ENCODE results near the gene C1orf146. TPM values are rescaled to one million over a fixed set of nuclear protein-coding genes. Genes with fewer than 3 reads are reported as not detected.

Gene C1orf146
- total RNA-seq, 2 donors from 2014 or later = not detected

GRCh38 chr1:92188436-92189255 is 29.1 kb upstream of the C1orf146 start:
- no peak overlapping the region for H3K27ac ChIP-seq
- H3K27me3 ChIP-seq (replicated peaks; ENCODE audit: insufficient read depth) = no peaks in the 10 kb centered on the region
- no peak for DNase-seq (ENCODE audit: low spot score)
- no peaks in the 10 kb centered on the region for H3K9me3 ChIP-seq
- no peak overlapping the region for H3K4me3 ChIP-seq
- ATAC-seq (ENCODE audit: insufficient number of reproducible peaks, low FRiP score, low read depth) = no peak
- H3K36me3 ChIP-seq = no peaks in the 10 kb centered on the region
- TF ChIP-seq, protein P1, sequence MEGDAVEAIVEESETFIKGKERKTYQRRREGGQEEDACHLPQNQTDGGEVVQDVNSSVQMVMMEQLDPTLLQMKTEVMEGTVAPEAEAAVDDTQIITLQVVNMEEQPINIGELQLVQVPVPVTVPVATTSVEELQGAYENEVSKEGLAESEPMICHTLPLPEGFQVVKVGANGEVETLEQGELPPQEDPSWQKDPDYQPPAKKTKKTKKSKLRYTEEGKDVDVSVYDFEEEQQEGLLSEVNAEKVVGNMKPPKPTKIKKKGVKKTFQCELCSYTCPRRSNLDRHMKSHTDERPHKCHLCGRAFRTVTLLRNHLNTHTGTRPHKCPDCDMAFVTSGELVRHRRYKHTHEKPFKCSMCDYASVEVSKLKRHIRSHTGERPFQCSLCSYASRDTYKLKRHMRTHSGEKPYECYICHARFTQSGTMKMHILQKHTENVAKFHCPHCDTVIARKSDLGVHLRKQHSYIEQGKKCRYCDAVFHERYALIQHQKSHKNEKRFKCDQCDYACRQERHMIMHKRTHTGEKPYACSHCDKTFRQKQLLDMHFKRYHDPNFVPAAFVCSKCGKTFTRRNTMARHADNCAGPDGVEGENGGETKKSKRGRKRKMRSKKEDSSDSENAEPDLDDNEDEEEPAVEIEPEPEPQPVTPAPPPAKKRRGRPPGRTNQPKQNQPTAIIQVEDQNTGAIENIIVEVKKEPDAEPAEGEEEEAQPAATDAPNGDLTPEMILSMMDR (IDR thresholded peaks at IDR 0.05) = no peak
- no peaks in the 10 kb centered on the region for H3K4me1 ChIP-seq (ENCODE audit: control insufficient read depth in 1 of 2, low read depth in 2 of 2)

GRCh38 chr1:92191726-92192125 is 26.0 kb upstream of the C1orf146 start:
- Histone ChIP-seq H3K27me3 (replicated peaks; ENCODE audit: insufficient read depth) (no peaks in the 10 kb centered on the region), H3K4me3 (no peak overlapping the region), H3K36me3 (no peaks in the 10 kb centered on the region), H3K9me3 (no peaks in the 10 kb centered on the region), H3K4me1 (ENCODE audit: control insufficient read depth in 1 of 2, low read depth in 2 of 2) (peaks cover 0 to 8% of the 10 kb centered on the region in 2 donors), H3K27ac (no peak overlapping the region)
- DNase-seq (ENCODE audit: low spot score) = no peak
- TF ChIP-seq, protein P1 (IDR thresholded peaks at IDR 0.05) = no peak
- no peak for ATAC-seq (ENCODE audit: insufficient number of reproducible peaks, low FRiP score, low read depth)

DNA sequence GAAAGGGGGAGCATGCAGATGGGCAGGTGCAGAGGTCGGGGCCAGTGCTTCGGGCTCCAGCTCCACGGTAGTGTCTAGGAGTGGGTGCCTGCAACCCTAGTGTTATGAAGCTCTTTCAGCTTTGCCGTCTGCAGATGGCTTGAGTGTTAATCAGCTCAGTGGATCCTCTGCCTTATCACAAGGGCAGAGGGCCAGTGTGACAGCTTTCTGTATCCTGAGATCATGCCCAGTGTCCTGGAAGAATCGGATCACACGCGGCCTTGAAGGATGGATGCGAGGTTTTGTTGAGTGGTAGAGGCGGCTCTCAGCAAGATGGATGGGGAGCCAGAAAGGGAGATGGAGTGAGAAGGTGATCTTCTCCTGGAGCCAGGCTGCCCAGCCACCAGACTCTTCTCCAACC is 25.5 kb upstream of the C1orf146 start:
- TF ChIP-seq, protein P1 (IDR thresholded peaks at IDR 0.05) = no peak
- DNase-seq (ENCODE audit: low spot score) (no peak), ATAC-seq (ENCODE audit: insufficient number of reproducible peaks, low FRiP score, low read depth) (no peak)
- Histone ChIP-seq H3K9me3 (no peaks in the 10 kb centered on the region), H3K36me3 (no peaks in the 10 kb centered on the region), H3K4me3 (no peak overlapping the region), H3K27me3 (replicated peaks; ENCODE audit: insufficient read depth) (no peaks in the 10 kb centered on the region), H3K4me1 (ENCODE audit: control insufficient read depth in 1 of 2, low read depth in 2 of 2) (peaks cover 0 to 8% of the 10 kb centered on the region in 2 donors), H3K27ac (no peak overlapping the region)

- ATAC-seq (ENCODE audit: insufficient number of reproducible peaks, low FRiP score, low read depth) = no peak
- TF ChIP-seq, protein P1 (IDR thresholded peaks at IDR 0.05) = no peak
- no peaks in the 10 kb centered on the region for H3K27me3 ChIP-seq (replicated peaks; ENCODE audit: insufficient read depth)
- H3K4me3 ChIP-seq = no peak overlapping the region
- H3K4me1 ChIP-seq (ENCODE audit: control insufficient read depth in 1 of 2, low read depth in 2 of 2) = peaks cover 0 to 8% of the 10 kb centered on the region in 2 donors
- no peaks in the 10 kb centered on the region for H3K36me3 ChIP-seq
- no peak for DNase-seq (ENCODE audit: low spot score)
- no peak overlapping the region for H3K27ac ChIP-seq
- no peaks in the 10 kb centered on the region for H3K9me3 ChIP-seq
These were observed 23.2 kb upstream of the C1orf146 start for GRCh38 chr1:92194511-92194910.

- Histone ChIP-seq H3K27ac (no peak overlapping the region), H3K36me3 (no peaks in the 10 kb centered on the region), H3K4me3 (no peak overlapping the region), H3K9me3 (peaks cover 4% of the 10 kb centered on the region), H3K27me3 (replicated peaks; ENCODE audit: insufficient read depth) (no peaks in the 10 kb centered on the region), H3K4me1 (ENCODE audit: control insufficient read depth in 1 of 2, low read depth in 2 of 2) (no peaks in the 10 kb centered on the region)
- ATAC-seq (ENCODE audit: insufficient number of reproducible peaks, low FRiP score, low read depth) (no peak), DNase-seq (ENCODE audit: low spot score) (no peak)
- TF ChIP-seq, protein P1 (IDR thresholded peaks at IDR 0.05) = no peak
These were observed 15.7 kb upstream of the C1orf146 start for GRCh38 chr1:92201973-92202372.
